ENCODE results near the gene MET.

- no peak for TF ChIP-seq CTCF (IDR thresholded peaks at IDR 0.05; ENCODE audit: poor library complexity, severe bottlenecking)
- no peak for TF ChIP-seq POLR2AphosphoS5 (IDR thresholded peaks at IDR 0.05)
- no peak for TF ChIP-seq EZH2 (IDR thresholded peaks at IDR 0.05; ENCODE audit: borderline replicate concordance, insufficient read depth, low read length, poor library complexity, severe bottlenecking)
- no peak for TF ChIP-seq TAF1 (IDR thresholded peaks at IDR 0.05; ENCODE audit: low read depth)
- TF ChIP-seq REST (IDR thresholded peaks at IDR 0.05; ENCODE audit: borderline replicate concordance), result no peak
- no peak for TF ChIP-seq RAD21 (conservative IDR thresholded peaks at IDR 0.05)
Measured at GRCh38 chr7:116739307-116739706, 67.3 kb downstream of the MET start.
